Measurements from ENCODE around the gene FAM110C. TPM values are rescaled to one million over a fixed set of nuclear protein-coding genes. Genes with fewer than 3 reads are reported as not detected.
A peak's percentile ranks its signal among the peaks of the same experiment; 100 is the strongest.
"Not testable (repeated sequence)": the region's sequence is repeated elsewhere in the genome, so short reads cannot be mapped to it uniquely, and the experiment has no call there.

The FAM110C gene
- total and polyA plus RNA-seq, 2 donors (not counting 1 experiment from before 2014, with no cell fraction given) = not detected

DNA sequence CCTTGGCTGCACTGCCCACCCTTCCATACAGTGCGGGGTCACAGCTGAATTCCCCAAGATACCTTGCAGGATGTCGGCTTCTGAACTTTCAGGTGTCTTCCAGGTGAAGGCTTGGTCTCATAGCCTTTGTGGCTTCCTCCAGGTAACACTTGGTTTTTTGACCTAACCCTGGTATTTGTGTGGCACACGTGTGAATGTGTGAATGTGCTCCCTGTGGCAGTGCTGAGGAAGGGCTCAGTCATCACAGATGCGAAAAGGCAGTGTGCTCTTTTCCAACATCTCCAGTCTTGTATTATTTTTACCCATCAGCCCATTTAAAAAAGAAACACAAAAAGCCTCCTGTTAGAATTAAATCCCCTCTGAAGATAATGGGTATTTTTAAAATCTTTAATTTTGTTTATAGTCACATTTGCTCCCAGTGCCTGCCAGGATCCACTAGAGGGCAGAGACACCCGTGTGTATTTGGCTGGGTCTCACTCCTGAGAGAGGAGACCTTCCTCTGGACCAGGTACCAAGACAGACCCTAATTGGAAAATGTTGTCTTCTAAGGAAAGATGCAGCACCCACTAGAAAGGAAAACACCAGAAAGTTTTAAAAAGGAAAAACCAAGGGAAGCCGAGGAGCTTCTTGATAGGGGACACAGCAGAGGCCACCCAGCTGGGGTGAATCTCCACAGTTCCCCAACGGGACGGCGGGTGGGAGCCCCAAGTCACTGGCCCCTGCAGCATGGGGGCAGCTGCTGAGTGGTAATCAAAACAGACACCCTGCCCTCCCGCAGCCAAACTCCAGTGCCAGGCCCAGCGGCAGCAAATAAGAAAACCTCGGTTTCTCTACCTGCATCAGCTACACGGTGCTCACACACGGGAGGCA is 27.7 kb downstream of the FAM110C start:
- no peak for DNase-seq (ENCODE audit: low read depth in 2 of 2)
- TF ChIP-seq, protein P1, sequence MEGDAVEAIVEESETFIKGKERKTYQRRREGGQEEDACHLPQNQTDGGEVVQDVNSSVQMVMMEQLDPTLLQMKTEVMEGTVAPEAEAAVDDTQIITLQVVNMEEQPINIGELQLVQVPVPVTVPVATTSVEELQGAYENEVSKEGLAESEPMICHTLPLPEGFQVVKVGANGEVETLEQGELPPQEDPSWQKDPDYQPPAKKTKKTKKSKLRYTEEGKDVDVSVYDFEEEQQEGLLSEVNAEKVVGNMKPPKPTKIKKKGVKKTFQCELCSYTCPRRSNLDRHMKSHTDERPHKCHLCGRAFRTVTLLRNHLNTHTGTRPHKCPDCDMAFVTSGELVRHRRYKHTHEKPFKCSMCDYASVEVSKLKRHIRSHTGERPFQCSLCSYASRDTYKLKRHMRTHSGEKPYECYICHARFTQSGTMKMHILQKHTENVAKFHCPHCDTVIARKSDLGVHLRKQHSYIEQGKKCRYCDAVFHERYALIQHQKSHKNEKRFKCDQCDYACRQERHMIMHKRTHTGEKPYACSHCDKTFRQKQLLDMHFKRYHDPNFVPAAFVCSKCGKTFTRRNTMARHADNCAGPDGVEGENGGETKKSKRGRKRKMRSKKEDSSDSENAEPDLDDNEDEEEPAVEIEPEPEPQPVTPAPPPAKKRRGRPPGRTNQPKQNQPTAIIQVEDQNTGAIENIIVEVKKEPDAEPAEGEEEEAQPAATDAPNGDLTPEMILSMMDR (conservative IDR thresholded peaks at IDR 0.05 in 1 of 2, IDR thresholded peaks at IDR 0.05 in 1 of 2; ENCODE audit: low read depth in 1 of 2, low read length in 2 of 2) = peak; percentile 22 to 43
- no peak for TF ChIP-seq EZH2 (IDR thresholded peaks at IDR 0.05; ENCODE audit: low read length, missing control alignments)
- H3K27me3 ChIP-seq (ENCODE audit: control insufficient read depth, insufficient read depth, low read length) = no peaks in the 10 kb centered on the region
- H3K36me3 ChIP-seq (ENCODE audit: control insufficient read depth, insufficient read depth, low read length) = no peaks in the 10 kb centered on the region
- no peak overlapping the region for H3K4me3 ChIP-seq (replicated peaks in 1 of 4; ENCODE audit: control extremely low read depth in 1 of 4, insufficient read depth in 1 of 4, low read depth in 3 of 4, low read length in 4 of 4)
- H3K9ac ChIP-seq (ENCODE audit: insufficient read depth, low read length) = no peak overlapping the region
- no peak overlapping the region for H3K4me2 ChIP-seq (ENCODE audit: extremely low read depth, insufficient read depth, low read length)
- no peak overlapping the region for H3K27ac ChIP-seq (ENCODE audit: insufficient read depth, low read length)
- H2AFZ ChIP-seq (ENCODE audit: low read length) = no peak overlapping the region
- H4K20me1 ChIP-seq (ENCODE audit: control insufficient read depth, extremely low read depth, insufficient read depth, low read length) = no peaks in the 10 kb centered on the region
- no peaks in the 10 kb centered on the region for H3K9me3 ChIP-seq (ENCODE audit: control insufficient read depth, insufficient read depth, low read depth, low read length)
- no peaks in the 10 kb centered on the region for H3K79me2 ChIP-seq (ENCODE audit: control insufficient read depth, insufficient read depth, low read length)
- no peaks in the 10 kb centered on the region for H3K4me1 ChIP-seq (ENCODE audit: control insufficient read depth, extremely low read depth, insufficient read depth, low read length)

DNA sequence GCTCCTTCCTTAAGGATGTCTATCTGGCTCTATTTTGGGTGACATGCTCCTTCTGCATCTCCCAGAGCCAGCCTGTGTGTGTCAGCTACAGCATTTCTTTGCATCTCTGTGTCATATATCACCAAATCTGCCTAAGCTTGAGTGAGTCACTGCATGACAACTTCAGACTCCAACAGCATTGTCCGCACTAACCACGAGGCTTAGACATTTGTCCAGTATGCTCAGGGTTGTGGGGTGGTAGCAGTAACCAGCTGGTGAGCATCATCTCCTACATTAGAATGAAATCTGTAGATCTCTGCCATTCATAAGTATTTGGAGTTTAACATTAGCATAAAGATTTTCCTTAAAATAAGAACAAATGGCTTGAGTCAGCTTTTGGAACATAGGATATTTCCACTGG is 30.4 kb downstream of the FAM110C start:
- not testable (repeated sequence) for H3K79me2 ChIP-seq (ENCODE audit: control insufficient read depth, insufficient read depth, low read length); DNase-seq (ENCODE audit: low read depth in 2 of 2); H3K27me3 ChIP-seq (ENCODE audit: control insufficient read depth, insufficient read depth, low read length); H3K9ac ChIP-seq (ENCODE audit: insufficient read depth, low read length); H3K36me3 ChIP-seq (ENCODE audit: control insufficient read depth, insufficient read depth, low read length); H3K4me3 ChIP-seq (replicated peaks in 1 of 4; ENCODE audit: control extremely low read depth in 1 of 4, insufficient read depth in 1 of 4, low read depth in 3 of 4, low read length in 4 of 4); H3K27ac ChIP-seq (ENCODE audit: insufficient read depth, low read length); H3K4me2 ChIP-seq (ENCODE audit: extremely low read depth, insufficient read depth, low read length); H3K9me3 ChIP-seq (ENCODE audit: control insufficient read depth, insufficient read depth, low read depth, low read length); H3K4me1 ChIP-seq (ENCODE audit: control insufficient read depth, extremely low read depth, insufficient read depth, low read length); H4K20me1 ChIP-seq (ENCODE audit: control insufficient read depth, extremely low read depth, insufficient read depth, low read length); H2AFZ ChIP-seq (ENCODE audit: low read length)

DNA sequence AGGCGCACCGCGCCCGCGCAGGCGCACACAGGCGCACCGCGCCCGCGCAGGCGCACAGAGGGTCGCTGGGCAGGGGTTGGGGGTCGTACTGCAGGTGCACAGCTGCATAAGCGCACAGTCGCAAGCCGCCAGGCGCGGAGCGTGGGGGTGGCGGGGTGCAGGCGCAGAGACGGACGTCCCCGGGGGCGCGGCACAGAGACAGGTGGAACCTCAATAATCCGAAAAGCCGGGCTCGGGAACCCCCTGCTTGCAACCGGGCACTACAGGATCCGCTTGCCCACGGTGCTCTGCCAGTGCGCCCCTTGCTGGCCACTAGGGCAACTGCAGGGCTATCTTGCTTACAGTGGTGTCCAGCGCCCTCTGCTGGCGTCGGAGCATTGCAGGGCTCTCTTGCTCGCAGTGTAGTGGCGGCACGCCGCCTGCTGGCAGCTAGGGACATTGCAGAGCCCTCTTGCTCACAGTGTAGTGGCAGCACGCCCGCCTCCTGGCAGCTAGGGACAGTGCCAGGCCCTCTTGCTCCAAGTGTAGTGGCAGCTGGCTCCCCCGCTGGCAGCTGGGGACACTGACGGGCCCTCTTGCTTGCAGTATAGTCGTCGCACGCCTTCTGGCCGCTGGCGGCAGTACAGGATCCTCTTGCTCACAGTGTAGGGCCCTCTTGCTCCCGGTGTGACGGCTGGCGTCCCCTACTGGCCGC is 34.9 kb downstream of the FAM110C start:
- TF ChIP-seq EZH2 (IDR thresholded peaks at IDR 0.05; ENCODE audit: low read length, missing control alignments) = no peak
- TF ChIP-seq, protein P1 (conservative IDR thresholded peaks at IDR 0.05 in 1 of 2, IDR thresholded peaks at IDR 0.05 in 1 of 2; ENCODE audit: low read depth in 1 of 2, low read length in 2 of 2) = peak; percentile 30 to 75
- Histone ChIP-seq H3K79me2 (ENCODE audit: control insufficient read depth, insufficient read depth, low read length) (no peaks in the 10 kb centered on the region), H3K4me3 (replicated peaks in 1 of 4; ENCODE audit: control extremely low read depth in 1 of 4, insufficient read depth in 1 of 4, low read depth in 3 of 4, low read length in 4 of 4) (no peak overlapping the region), H3K27ac (ENCODE audit: insufficient read depth, low read length) (no peak overlapping the region), H3K36me3 (ENCODE audit: control insufficient read depth, insufficient read depth, low read length) (no peaks in the 10 kb centered on the region), H2AFZ (ENCODE audit: low read length) (no peak overlapping the region), H3K4me2 (ENCODE audit: extremely low read depth, insufficient read depth, low read length) (no peak overlapping the region), H3K4me1 (ENCODE audit: control insufficient read depth, extremely low read depth, insufficient read depth, low read length) (no peaks in the 10 kb centered on the region), H3K9ac (ENCODE audit: insufficient read depth, low read length) (no peak overlapping the region), H4K20me1 (ENCODE audit: control insufficient read depth, extremely low read depth, insufficient read depth, low read length) (no peaks in the 10 kb centered on the region), H3K27me3 (ENCODE audit: control insufficient read depth, insufficient read depth, low read length) (no peaks in the 10 kb centered on the region), H3K9me3 (ENCODE audit: control insufficient read depth, insufficient read depth, low read depth, low read length) (no peaks in the 10 kb centered on the region)
- peak; percentile 4 to 85 for DNase-seq (ENCODE audit: low read depth in 2 of 2)
